GM19395 (cell line): ENCODE data around the gene BSG.
"Not testable (repeated sequence)": the region's sequence is repeated elsewhere in the genome, so short reads cannot be mapped to it uniquely, and the experiment has no call there.

Experiments
- ATAC-seq: cut with Tn5 transposase; IDR thresholded peaks from one replicate; pipeline ENCODE4 v1.9.1; 2021; ENCODE audit warnings: mild to moderate bottlenecking, moderate library complexity; ENCODE audit not compliant: unreplicated experiment

BSG gene

DNA sequence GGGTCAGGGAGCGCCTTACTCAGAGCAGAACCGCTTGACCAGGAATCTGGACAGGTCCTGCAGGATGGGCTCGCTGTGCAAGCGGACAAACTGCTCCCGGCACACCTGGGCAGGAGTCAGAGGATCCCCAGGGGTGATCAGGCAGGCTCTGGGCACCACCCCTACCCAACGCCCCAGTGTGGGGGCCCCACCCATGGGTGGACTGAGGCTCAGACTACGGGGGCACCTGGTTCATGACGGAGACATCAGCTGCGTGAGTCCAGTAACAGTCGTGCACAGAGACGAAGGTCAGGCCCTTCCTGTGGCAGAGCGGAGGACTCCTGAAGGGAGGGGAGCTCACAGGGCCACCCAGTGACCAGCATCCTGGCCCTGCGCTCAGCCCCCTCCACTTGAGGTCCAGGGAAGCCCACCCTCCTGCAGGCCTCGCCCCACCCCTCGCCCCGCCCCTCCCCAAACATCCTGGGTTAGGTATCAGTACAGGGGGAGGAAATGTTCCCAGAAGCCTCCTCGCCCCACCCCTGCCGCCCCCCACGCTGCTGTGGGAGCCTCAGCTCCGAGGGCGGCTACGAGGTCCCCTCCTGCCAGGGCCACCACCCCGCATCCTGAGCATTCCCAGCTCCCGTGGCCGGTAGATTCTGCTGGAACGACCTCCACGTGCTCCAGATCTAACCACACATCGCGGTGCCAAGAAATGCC, 45.3 kb downstream of the BSG start:
- no peak for ATAC-seq

DNA sequence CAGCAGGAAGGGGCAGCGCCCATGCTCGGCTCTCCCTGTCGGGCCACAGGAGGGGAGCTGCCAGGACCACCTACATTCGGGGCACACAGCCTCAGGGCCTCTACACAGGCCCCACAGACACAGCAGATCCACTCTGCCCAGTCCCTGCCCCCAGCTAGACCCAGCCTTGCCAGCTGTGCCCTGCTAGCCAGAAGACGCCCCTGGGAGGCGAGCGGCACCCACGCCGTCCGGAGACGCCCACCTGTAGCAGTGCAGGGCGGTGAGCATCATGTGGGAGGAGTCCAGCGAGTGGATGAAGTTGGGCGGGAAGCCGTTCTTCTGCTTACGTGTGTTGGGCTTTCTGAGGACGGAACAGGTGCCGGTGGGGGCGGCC, 45.8 kb downstream of the BSG start:
- ATAC-seq: no peak

DNA sequence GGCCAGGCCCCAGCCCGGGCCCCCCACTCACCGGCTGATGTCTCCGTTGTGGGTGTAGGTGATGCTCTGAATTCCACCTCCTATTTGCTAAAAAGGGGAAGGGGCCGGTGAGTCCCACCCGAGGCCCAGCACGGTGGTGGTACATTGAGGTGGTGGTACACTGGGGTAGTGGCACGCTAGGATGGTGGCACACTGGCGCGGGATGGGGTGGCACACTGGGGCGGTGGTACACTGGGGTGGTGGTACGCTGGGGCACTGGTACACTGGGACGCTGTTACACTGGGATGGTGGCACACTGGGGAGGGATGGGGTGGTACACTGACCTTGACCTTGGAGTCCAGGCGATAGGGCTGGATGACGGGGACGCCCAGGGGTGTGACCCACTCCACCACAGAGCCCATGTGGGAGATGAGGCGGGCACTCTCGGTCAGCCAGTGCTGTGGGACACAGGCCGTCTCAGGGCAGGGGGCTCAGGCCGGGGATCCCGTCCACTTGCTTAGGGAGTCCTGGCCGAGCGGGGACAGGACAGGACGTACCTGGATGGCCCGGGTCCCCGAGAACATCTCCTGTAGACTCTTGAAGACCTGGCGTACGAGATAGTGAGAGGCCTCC, 46.4 kb downstream of the BSG start:
- no peak for ATAC-seq

DNA sequence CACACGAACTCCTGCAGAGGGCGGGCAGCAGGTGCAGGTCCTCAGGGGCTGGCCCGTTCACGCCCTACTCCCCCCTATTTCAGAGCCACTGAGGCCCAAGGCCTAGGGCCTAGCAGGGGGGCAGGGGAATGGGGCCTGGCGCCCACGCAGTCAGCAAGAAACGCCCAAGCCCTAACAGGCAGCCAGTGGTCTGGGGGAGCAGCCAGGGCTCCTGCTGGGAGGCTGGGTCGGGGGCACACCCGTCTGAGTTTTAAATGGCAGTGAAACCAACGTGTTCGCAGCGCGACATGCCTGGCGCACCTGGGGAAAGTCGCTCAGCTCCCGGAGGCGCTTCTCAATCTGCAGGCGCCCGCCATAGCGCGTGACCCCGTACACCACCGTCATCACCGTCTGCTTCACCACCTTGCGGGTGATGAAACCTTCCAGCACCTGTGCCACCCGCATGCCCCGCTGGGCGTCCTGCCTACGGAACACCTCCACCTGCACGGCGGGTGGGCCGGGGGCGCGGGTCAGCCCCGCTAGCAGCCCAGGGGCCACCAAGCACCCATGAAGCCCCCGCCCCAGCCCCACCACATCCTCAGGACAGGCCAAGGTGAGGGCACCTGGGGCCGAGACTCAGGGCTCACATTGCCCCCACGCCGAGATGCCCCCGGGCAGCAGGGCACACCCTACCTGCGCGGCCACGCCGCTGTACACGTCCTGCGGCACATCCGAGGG, 47.0 kb downstream of the BSG start:
- ATAC-seq: no peak

DNA sequence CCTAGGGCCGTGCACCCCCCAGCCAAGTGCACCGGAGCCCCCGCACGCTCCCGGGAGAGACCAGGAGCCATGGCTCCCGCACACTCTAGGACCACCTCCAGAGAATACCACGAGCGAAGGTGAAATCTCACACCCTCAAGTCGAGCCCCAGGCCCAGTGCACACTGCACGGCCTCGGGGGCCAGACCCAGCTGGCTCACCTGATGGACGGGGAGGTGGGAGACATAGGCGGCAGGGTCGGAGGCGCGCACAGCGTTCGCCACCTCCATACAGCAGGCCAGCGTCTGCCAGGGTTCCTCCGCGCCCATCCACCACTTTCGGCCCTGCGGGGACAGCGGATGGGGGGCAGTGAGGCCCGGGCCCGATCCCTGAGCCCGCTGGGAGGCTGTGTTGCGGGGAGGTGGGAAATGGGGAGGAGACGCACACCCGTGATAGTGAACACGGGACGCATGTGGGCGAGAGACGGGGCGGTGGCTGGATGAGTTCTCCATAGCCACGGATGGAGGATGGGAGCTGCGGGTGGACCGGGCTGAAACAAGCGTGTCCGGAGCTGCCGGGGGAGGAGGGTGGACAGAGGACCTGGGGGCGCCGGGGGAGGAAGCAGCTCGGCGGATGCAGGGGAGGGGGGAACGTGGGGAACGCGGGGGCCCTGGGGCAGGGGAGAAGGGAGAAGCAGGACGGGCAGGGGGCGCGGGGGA, 47.9 kb downstream of the BSG start:
- no peak for ATAC-seq

DNA sequence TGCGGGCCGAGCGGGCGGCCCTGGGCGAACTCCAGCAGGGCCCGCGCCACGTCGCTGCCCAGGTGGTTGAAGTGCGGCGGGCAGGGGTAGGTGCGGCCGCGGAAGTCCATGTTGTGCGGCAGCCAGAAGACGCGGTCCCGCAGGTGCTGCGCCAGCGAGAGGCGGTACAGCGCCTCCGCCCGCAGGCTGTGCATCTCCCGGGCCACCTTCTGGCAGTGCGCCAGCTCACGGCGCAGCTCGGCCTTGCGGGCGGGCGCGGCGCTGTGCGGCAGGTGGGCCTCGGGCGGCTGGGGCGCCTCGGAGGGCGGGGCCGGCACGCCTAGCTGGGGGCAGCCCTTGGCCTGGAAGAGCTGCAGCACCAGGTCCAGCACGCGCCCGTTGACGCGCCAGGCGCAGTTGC, 48.8 kb downstream of the BSG start:
- ATAC-seq: not testable (repeated sequence)

DNA sequence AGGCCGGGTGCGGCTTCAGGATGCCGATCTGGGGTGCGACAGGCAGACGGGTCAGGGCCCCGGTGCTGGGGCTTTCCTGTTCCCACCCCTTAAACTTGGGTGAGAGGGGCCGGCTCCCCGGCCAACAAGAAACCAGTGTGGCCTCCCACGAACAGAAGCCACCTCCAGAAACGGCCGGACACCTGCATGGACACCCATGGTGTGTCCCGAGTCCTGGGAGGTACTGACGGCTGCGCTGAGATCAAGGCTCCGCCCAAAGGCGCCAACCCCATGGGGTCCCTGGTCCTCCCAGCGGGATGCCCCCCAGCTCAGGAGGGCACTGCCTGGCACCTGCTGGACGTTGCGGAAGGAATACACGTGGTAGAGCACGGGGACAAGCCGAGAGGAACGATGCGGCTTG, 49.4 kb downstream of the BSG start:
- ATAC-seq: no peak

DNA sequence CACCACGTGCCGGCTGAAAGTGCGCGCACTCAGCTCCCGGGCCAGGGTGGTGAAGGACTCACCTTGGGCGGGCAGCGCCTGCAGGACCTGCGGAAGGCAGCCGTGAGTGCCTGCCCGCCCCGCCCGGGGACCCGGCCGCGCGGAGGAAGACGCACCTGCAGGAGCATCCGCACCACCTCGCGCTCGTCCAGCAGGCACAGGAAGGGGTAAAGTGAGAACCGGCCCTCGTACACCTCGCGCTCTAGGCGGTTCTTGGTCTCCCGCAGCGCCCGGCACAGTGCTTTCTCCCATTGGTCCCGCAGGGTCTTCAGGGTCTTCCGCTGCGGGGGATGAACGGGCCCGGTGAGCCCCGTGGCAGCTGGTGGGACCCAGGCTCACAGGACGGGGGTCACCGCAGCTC, 50.3 kb downstream of the BSG start:
- ATAC-seq: no peak

DNA sequence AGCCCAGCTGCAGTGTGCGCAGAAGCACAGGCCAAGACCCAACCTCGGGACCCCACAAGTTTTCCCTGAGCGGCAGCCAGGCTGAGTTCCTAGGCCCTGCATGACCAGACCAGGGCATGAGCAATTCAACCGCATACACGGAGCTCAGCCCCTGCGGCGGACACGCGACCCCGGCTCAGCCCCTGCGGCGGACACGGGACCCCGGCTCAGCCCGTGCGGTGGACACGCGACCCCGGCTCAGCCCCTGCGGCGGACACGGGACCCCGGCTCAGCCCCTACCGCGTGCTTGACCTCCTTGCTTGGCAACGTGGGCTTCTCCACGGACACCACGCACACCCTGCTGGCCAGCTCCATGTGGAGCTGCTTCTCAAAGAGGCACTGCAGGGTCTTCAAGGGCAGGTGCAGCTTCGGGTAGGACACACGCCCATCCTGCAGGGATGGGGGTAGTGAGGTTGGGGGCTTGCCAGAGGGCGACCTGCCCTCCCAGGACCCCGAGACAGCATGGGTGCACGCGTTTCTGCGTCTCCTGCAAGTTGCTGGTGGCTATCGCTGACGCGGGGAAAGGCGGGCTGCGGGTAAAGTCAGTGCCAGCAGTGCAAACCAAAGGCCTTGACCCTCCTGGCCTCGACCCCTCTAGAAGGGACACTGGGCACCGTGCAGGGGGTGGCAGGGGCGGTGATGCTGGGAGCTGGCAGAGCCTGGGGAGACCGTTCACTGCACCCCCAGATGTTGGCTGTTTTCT, 51.0 kb downstream of the BSG start:
- ATAC-seq: no peak

DNA sequence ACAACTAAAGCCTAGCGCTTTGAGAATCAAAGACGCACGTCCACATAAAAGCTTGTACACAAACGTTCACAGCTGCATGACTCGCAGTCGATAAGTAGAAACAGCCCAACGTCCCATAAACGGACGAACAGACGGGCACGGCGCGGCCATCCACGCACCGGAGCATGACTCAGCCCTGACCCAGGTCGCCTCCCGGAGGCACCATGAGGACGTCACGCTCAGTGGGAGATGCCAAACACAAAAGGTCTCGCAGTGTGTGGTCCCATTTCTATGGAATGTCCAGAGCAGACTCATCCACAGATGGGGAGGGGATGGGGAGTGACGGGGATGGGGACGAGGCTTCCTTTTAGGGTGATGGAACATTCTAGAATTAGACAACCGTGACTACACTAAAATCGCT, 51.6 kb downstream of the BSG start:
- no peak for ATAC-seq

DNA sequence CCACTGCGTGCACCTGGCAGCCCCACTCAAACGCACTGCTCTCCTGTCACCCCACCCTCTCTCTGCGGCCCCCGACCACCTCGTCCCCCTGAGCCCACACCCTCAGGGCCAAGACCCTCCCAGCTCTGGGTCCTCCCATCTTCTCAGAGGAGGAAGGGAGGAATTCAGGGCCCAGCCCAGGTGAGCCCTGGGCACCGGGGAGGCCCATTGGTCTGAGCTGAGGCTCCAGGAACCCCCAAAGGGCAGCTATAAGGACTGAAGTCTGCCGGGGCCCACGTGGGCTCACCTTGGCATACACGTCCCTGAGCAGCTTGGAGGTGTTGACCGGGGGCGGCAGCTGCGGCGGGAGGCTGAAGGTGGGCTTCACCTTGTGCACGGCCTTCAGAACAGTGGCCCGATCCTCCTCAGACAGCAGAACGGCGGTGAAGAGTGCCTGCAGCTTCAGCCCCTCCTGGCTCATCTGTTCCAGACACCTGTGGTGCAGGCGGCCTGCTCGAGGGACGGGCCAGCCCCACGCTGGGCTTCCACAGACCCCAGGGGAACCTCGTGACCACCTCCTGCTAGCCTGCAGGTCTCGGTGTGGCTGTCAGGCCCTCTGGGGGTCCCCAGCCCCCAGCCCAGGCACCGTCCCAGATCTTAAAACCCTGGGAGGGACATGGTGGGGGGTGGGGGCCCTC, 52.2 kb downstream of the BSG start:
- no peak for ATAC-seq

DNA sequence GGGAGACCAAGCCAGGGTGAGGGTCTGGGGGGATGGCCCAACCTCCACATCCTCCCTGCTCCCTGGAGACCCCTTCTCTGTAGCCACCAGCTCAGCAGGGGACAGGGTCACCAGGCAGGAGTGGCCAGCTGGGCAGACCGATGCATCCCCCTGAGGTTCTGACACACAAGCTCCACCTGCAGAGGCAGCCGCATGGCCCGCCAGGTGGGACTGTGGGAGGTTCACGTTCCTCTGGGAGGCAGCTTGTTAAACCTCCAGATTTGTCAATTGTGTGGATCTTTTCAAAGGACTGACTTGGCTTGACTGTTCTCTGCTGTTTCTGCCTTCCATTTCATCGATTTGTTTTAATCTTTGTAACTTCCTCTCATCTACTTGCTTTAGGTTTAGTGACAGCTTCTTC, 52.9 kb downstream of the BSG start:
- ATAC-seq: no peak

DNA sequence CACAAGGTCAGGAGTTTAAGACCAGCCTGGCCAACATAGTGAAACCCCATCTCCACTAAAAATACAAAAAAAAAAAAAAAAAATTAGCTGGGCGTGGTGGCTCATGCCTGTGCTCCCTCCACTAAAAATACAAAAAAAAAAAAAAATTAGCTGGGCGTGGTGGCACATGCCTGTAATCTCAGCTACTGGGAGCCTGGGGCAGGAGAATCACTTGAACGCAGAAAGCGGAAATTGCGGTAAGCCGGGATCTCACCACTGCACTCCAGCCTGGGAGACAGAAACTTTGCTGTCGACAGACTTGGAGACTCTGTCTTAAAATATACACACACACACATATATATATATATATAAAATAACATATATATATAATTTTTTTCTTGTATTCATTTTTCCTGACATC, 54.2 kb downstream of the BSG start:
- not testable (repeated sequence) for ATAC-seq

DNA sequence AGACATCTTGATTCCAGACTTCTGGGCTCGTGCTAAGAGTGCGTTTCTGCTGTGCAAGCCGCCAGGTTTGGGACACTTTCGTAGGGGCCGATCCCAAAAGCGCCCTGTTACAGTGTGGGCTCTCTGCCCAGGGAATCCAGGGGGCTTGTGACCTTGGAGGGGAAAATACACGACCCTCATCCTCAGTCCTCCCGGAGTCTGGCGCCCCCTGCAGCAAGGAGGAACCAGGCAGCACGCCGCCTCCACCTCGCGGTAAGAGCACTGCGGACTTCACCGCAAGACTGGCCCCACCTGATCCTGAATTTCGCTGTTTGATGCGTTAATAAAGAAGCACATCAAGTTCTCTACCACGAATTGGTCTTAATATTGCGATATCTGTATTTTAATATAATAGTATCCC, 55.8 kb downstream of the BSG start:
- ATAC-seq: no peak

DNA sequence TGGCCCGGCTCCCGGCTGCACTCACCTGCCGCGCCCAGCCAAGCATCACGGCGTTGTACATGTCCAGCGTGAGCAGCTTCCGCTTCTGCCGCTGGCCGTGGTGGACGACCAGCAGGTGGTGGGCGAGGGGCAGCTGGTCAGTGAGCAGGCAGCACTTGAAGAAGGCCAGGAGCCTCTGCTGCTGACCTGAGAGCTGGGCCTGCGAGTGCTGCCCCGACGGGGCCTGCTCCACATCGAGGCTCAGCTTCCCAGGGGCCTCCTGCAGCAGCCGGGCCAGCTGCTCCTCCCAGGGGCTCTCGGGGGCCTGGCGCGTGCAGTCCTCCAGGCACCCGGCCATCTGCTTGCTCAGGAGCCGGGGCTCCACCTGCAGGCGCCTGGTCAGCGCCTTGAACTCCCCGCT, 57.1 kb downstream of the BSG start:
- not testable (repeated sequence) for ATAC-seq

DNA sequence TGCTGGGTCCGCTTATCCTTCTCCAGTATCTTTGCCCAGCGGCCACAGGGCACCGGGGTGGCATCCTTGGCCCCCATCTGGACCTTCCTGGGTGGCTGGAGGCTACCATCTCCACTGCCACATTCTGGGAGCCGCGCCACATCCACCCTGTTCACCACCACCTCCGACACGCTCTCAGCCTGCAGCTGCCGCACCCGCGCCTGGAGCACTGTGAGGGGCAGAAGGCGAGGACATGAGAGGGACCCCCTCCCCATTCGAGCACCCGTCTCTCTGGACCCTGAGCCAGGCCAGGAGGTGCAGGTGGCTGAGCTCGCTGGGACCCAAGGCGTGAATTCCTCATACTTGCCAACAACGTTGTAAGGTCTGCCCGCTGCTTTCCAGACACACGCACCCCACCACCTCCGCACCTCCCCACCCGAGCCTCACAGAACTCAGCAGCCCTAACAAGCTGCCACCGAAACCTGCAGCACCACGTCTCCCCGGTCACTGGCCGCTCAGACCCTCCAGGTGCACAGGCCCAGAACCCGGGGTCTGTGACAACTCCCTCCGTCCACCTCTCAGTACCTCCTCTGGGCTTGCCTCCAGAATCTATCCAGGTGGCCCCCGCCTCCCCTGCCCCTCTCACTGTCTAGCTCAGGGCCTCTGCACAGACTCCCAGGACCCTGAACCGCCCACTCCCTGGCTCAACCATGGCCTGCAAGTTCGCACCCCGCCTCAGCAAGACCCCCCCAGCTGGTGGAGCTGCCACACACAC, 57.7 kb downstream of the BSG start:
- no peak for ATAC-seq

DNA sequence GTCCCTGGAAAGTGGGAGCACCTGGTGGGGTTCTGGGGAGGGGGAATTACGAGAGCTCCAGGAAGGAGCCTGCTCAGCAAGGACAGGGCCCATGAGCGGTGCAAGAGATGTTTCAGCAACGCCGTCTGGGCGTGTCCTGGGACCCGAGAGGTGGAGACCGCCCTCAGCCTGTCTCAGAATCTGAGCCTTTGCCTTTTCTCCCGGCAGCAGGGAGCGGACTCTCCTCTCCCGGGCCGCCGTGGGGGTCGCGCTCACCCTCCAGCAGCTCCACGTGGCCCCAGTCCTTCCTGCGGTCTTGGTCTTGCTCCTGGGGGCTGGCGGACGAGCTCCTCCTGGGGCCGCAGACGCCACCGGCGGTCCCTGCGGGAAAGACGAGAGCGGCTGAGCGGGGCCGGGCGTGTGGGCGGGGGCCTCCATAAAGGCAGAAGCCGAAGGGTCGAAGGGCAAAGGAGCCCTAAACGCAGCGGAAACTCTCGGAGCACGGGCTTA, 60.2 kb downstream of the BSG start:
- ATAC-seq: peak; percentile 24
